PC-9 (cell line): ENCODE results near the gene CCNY. TPM values are rescaled to one million over a fixed set of nuclear protein-coding genes. Genes with fewer than 3 reads are reported as not detected.

Experiments used
- BruUV-seq: library from RNA; stranded (reverse); fragments of 400-500 nt; replicated peaks from 2 replicates; lab custom pipeline; 2021; lab: Mats Ljungman, UMichigan
- CTCF ChIA-PET: fragments of 300-600 bp; sonication (Branson Sonifier 250); formaldehyde crosslinking; loops from one replicate; lab custom pipeline; 2022; ENCODE audit warnings: antibody characterized with exemption; lab: Charles Lee
- POLR2A ChIA-PET: fragments of 300-600 bp; sonication (Branson Sonifier 250); formaldehyde crosslinking; loops from one replicate; lab custom pipeline; 2022; ENCODE audit warnings: antibody characterized with exemption; ENCODE audit not compliant: unreplicated experiment; lab: Charles Lee
- DNase-seq, 2 experiments: peaks; one replicate each; pipeline versions ENCODE4 v3.0.0 to v3.0.0-alpha.2; 2015 to 2022; ENCODE audit warnings: mixed read lengths in 1 of 2
- H2AFZ ChIP-seq: fragments of 200-600 bp; sonication (generic); 2 replicates; pipeline ENCODE4 v1.8.1; 2017; ENCODE audit warnings: antibody characterized with exemption
- H3F3A ChIP-seq: fragments of 200-600 bp; sonication (generic); 2 replicates; pipeline ENCODE4 v1.8.1; 2017; ENCODE audit warnings: antibody characterized with exemption, mild to moderate bottlenecking, low read depth; ENCODE audit not compliant: insufficient read depth
- H3K27ac ChIP-seq: fragments of 200-600 bp; sonication (generic); 2 replicates; pipeline ENCODE4 v1.6.1; 2016; ENCODE audit warnings: mixed run types
- H3K27me3 ChIP-seq: fragments of 200-600 bp; sonication (generic); 2 replicates; pipeline ENCODE4 v1.6.1; 2016; ENCODE audit warnings: low read depth, mixed run types; ENCODE audit not compliant: insufficient read depth
- H3K36me3 ChIP-seq: fragments of 200-600 bp; sonication (generic); 2 replicates; pipeline ENCODE4 v1.6.1; 2016; ENCODE audit warnings: low read depth, mixed run types
- H3K4me1 ChIP-seq: fragments of 200-600 bp; sonication (generic); replicated peaks from 2 replicates; pipeline ENCODE4 v1.6.1; 2016; ENCODE audit warnings: mixed run types; ENCODE audit not compliant: insufficient read depth
- H3K4me2 ChIP-seq: fragments of 200-600 bp; sonication (generic); 2 replicates; pipeline ENCODE4 v1.6.1; 2017; ENCODE audit warnings: mixed run types
- H3K4me3 ChIP-seq: fragments of 200-600 bp; sonication (generic); 2 replicates; pipeline ENCODE4 v1.6.1; 2016; ENCODE audit warnings: mixed run types
- H3K79me2 ChIP-seq: fragments of 200-600 bp; sonication (generic); 2 replicates; pipeline ENCODE4 v1.6.1; 2017; ENCODE audit warnings: low read depth, mixed run types
- H3K9me2 ChIP-seq: fragments of 200-600 bp; sonication (generic); 2 replicates; pipeline ENCODE4 v1.8.1; 2017; ENCODE audit warnings: mild to moderate bottlenecking; ENCODE audit not compliant: insufficient read depth
- H3K9me3 ChIP-seq: fragments of 200-600 bp; sonication (generic); 2 replicates; pipeline ENCODE4 v1.8.1; 2016; ENCODE audit warnings: low read depth; ENCODE audit not compliant: insufficient read depth
- H4K20me1 ChIP-seq: fragments of 200-600 bp; sonication (generic); 2 replicates; pipeline ENCODE4 v1.8.1; 2017; ENCODE audit not compliant: insufficient read depth
- CTCF ChIP-seq: fragments of 200-600 bp; sonication (generic); conservative IDR thresholded peaks from 2 replicates; pipeline ENCODE4 v1.6.1; 2017; ENCODE audit warnings: mixed run types, antibody characterized with exemption, mild to moderate bottlenecking, moderate library complexity
- EZH2 ChIP-seq: fragments of 200-600 bp; sonication (generic); IDR thresholded peaks from 2 replicates; pipeline ENCODE4 v1.8.0; 2017; ENCODE audit warnings: antibody characterized with exemption, low read depth
- intact Hi-C: fragments of 100-400 bp; cut with micrococcal nuclease; formaldehyde crosslinking; loops from one replicate; pipeline ENCODE4 v1.10.0; 2022; ENCODE audit not compliant: unreplicated experiment
- total RNA-seq: library from RNA; stranded (reverse); gene quantifications from 2 replicates; pipeline ENCODE4 v1.2.3, GENCODE V29; 2021

The CCNY gene
- total RNA-seq, 1 experiment from 2014 or later: 69.5 TPM

- no peak overlapping the region for H3K27ac ChIP-seq
- no peaks in the 10 kb centered on the region for H3K9me3 ChIP-seq
- no peak for DNase-seq
- peaks cover 44% of the 10 kb centered on the region for H3K79me2 ChIP-seq
- H4K20me1 ChIP-seq: 0 out of 2 replicates have a peak, but pooled peaks cover 2% of the 10 kb centered on the region
- H3K4me3 ChIP-seq: no peak overlapping the region
- no TSS peak for BruUV-seq
- no peaks in the 10 kb centered on the region for H3K36me3 ChIP-seq
- no peaks in the 10 kb centered on the region for H3F3A ChIP-seq
- H3K4me1 ChIP-seq: no peaks in the 10 kb centered on the region
- intact Hi-C loops: no loop called here
- no peak overlapping the region for H3K4me2 ChIP-seq
- TF ChIP-seq CTCF (no peak), EZH2 (no peak)
- ChIA-PET POLR2A (no interaction called here), CTCF (no interaction called here)
- H3K9me2 ChIP-seq: no peaks in the 10 kb centered on the region
- no peak overlapping the region for H2AFZ ChIP-seq
- H3K27me3 ChIP-seq: no peaks in the 10 kb centered on the region
Observed at GRCh38 chr10:35398355-35398754, 62.0 kb downstream of the CCNY start.

DNA sequence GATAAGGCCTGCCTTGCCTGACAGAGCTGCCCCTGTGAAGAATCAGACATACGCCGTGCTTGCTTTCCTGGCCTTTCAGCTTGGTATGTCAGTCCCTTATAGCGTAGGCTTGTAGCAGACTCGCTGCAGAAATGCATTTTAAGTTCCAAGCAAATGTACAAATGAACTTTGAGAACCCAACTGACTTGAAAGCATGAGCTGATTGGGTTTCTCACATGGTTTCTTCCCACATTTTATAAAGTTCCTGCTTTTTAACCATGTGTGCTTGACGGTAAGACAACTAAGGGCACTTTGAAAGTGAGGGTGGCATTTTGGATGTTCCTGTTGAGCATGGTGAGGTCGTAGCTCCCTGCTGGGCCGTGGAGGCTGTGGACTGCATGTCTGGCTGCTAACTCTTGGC lies 62.6 kb downstream of the CCNY start:
- Histone ChIP-seq H3K4me1 (no peaks in the 10 kb centered on the region), H2AFZ (no peak overlapping the region), H3F3A (no peaks in the 10 kb centered on the region), H3K79me2 (peaks cover 43% of the 10 kb centered on the region), H3K4me3 (no peak overlapping the region), H3K27ac (no peak overlapping the region), H3K36me3 (no peaks in the 10 kb centered on the region), H3K9me2 (no peaks in the 10 kb centered on the region), H4K20me1 (no peaks in the 10 kb centered on the region), H3K27me3 (no peaks in the 10 kb centered on the region), H3K4me2 (no peak overlapping the region), H3K9me3 (no peaks in the 10 kb centered on the region)
- ChIA-PET CTCF (no interaction called here), POLR2A (no interaction called here)
- no peak for DNase-seq
- no peak for TF ChIP-seq CTCF
- no TSS peak for BruUV-seq
- intact Hi-C loops: no loop called here

DNA sequence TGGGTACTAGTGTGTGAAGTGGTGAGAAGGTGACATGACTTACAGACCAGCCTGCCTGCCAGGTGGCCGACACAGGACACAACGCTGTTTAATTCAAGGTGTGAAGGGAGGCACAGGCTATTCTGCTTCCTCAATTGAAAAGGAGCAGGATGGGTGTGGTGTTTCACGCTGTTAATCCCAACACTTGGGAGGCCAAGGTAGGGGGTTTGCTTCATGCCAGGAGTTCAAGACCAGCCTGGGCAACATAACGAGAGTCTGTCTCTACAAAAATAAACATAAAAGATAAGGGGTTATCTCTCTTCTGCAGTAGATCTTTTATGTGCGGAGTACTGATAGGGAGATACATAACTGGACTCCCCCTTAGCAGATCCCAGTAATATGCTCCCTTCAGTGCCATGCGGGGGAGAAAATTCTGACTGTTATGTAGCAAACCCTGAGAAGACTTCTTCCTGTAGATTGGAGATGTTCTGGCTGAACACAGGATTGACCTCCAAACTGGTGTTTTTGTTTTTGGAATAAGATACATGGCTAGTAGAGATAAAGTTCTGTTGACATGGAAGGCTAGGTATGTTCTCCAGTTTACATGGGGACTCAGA lies 63.2 kb downstream of the CCNY start:
- POLR2A ChIA-PET: no interaction called here
- no peaks in the 10 kb centered on the region for H3K27me3 ChIP-seq
- H3K9me2 ChIP-seq: no peaks in the 10 kb centered on the region
- no peaks in the 10 kb centered on the region for H3K36me3 ChIP-seq
- H3K4me3 ChIP-seq: no peak overlapping the region
- H3K79me2 ChIP-seq: peaks cover 37% of the 10 kb centered on the region
- DNase-seq: no peak
- no peaks in the 10 kb centered on the region for H3K4me1 ChIP-seq
- H3K27ac ChIP-seq: no peak overlapping the region
- H2AFZ ChIP-seq: no peak overlapping the region
- no peaks in the 10 kb centered on the region for H3F3A ChIP-seq
- no peak overlapping the region for H3K4me2 ChIP-seq
- intact Hi-C loops: no loop called here
- H3K9me3 ChIP-seq: no peaks in the 10 kb centered on the region
- TF ChIP-seq CTCF (no peak), EZH2 (no peak)
- H4K20me1 ChIP-seq: no peaks in the 10 kb centered on the region
- CTCF ChIA-PET: no interaction called here
- no TSS peak for BruUV-seq
